ENCODE data around the gene UBE2O.

- no peak for TF ChIP-seq CTCF (IDR thresholded peaks at IDR 0.05)
- no peak for TF ChIP-seq POLR2A (IDR thresholded peaks at IDR 0.05)
Measured at GRCh38 chr17:76399175-76400172, 53.5 kb downstream of the UBE2O start.

Data from ovary (tissue), 3 donors.